ENCODE results near the gene TSPAN16.
"Not testable (repeated sequence)": the region's sequence is repeated elsewhere in the genome, so short reads cannot be mapped to it uniquely, and the experiment has no call there.

Gene TSPAN16

DNA sequence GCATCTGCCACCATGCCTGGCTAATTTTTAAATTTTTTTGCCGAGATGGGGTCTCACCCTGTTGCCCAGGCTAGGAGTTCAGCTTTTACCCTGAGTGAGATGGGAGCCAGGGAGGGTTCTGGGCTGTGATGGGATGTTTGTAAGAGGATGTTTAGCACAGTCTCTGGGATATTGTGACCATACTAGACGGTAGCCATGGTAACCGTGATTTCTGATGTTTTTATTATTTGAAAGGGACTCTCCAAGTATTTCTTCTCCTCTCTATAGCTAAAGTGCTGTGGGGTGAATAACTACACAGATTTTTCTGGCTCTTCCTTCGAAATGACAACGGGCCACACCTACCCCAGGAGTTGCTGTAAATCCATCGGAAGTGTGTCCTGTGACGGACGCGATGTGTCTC lies 10.4 kb downstream of the TSPAN16 start:
- 85 to 88% methylated on average over 6 to 8 of the region's 9 CpGs for WGBS, 2 experiments (ENCODE audit: insufficient coverage in 2 of 2)
- no peaks in the 10 kb centered on the region for H3K4me1 ChIP-seq (ENCODE audit: control insufficient read depth, insufficient read depth, low read length, poor library complexity, severe bottlenecking)
- H3K4me3 ChIP-seq (ENCODE audit: extremely low read depth, insufficient read depth, low read length, poor library complexity, severe bottlenecking): no peak overlapping the region
- no peaks in the 10 kb centered on the region for H3K9me3 ChIP-seq (ENCODE audit: control insufficient read depth, low read length)
- no peaks in the 10 kb centered on the region for H3K36me3 ChIP-seq (ENCODE audit: control insufficient read depth, insufficient read depth, low read length)
- H3K27ac ChIP-seq (ENCODE audit: low read depth, low read length, severe bottlenecking): no peak overlapping the region

DNA sequence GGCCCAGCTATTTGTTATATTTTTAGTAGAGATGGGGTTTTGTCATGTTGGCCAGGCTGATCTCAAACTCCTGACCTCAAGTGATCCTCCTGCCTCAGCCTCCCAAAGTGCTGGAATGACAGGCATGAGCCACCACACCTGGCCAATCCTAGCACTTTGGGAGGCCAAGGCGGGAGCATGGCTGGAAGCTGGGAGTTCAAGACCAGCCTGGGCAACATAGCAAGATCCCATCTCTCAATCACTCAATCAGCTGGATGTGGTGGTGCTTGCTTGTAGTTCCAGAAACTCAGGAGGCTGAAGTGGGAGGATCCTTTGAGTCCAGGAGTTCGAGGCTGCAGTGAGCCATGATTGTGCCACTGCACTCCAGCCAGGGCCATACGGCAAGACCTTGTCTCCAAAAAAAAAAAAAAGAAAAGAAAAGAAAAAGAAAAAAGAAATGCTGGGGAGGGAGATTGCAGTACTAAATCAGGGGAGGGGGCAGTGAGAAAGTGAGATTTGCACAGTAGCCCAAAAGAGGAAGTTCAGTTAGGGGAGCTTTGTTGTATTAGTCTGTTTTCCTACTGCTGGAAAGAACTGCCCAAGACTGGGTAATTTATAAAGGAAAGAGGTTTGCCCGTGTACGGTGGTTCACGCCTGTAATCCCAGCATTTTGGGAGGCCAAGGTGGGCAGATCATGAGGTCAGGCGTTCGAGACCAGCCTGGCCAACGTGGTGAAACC lies 24.5 kb downstream of the TSPAN16 start:
- WGBS, 2 experiments (ENCODE audit: insufficient coverage in 2 of 2): 95 to 99% methylated on average over 8 to 9 of the region's 9 CpGs

DNA sequence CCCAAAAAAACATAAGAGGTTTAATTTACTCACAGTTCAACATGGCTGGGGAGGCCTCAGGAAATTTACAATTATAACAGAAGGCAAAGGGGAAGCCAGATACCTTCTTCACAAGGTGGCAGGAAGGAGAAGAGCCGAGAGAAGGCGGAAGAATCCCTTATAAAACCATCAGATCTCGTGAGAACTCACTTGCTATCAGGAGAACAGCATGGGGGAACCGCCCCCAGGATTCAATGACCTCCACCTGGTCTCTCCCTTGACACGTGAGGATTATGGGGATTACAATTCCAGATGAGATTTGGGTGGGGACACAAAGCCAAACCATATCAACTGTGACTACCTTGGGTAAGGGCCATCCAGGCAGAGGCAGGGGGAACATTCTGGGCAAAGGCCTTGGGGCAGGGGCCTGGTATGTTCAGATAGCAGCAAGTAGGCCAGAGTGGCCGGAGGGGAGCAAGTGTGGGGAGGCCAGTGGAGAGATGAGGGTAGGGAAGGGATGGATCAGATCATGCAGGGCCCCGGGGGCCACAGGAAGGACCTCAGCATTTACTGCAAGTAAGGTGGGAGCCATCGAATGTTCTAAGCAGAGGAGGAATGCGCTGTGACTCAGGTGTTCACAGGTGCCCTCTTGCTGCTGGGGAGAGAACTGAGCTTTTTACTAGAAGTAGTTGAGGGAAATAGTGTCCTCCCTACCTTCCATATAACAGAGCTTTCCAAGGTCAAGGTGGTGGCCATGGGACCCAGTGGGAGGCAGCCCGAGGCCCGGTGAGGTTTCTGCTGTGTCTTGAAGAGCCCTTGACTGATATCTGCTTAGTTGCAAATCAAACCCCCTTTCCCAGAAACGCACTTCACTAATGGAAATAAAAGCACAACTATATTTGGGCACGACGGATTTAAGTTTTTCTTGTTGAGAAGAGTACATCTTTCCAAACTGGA lies 25.5 kb downstream of the TSPAN16 start:
- no peak overlapping the region for H3K27ac ChIP-seq (ENCODE audit: low read depth, low read length, severe bottlenecking)
- H3K4me3 ChIP-seq (ENCODE audit: extremely low read depth, insufficient read depth, low read length, poor library complexity, severe bottlenecking): no peak overlapping the region
- H3K9me3 ChIP-seq (ENCODE audit: control insufficient read depth, low read length): no peaks in the 10 kb centered on the region
- H3K4me1 ChIP-seq (ENCODE audit: control insufficient read depth, insufficient read depth, low read length, poor library complexity, severe bottlenecking): no peaks in the 10 kb centered on the region
- H3K36me3 ChIP-seq (ENCODE audit: control insufficient read depth, insufficient read depth, low read length): peaks cover 7% of the 10 kb centered on the region
- 89 to 92% methylated on average over 9 of the region's 14 CpGs for WGBS, 2 experiments (ENCODE audit: insufficient coverage in 2 of 2)

More for the DNA sequence above, 24.5 kb downstream of the TSPAN16 start:
- not testable (repeated sequence) for H3K27ac ChIP-seq (ENCODE audit: low read depth, low read length, severe bottlenecking); H3K4me3 ChIP-seq (ENCODE audit: extremely low read depth, insufficient read depth, low read length, poor library complexity, severe bottlenecking); H3K9me3 ChIP-seq (ENCODE audit: control insufficient read depth, low read length); H3K4me1 ChIP-seq (ENCODE audit: control insufficient read depth, insufficient read depth, low read length, poor library complexity, severe bottlenecking); H3K36me3 ChIP-seq (ENCODE audit: control insufficient read depth, insufficient read depth, low read length)

DNA sequence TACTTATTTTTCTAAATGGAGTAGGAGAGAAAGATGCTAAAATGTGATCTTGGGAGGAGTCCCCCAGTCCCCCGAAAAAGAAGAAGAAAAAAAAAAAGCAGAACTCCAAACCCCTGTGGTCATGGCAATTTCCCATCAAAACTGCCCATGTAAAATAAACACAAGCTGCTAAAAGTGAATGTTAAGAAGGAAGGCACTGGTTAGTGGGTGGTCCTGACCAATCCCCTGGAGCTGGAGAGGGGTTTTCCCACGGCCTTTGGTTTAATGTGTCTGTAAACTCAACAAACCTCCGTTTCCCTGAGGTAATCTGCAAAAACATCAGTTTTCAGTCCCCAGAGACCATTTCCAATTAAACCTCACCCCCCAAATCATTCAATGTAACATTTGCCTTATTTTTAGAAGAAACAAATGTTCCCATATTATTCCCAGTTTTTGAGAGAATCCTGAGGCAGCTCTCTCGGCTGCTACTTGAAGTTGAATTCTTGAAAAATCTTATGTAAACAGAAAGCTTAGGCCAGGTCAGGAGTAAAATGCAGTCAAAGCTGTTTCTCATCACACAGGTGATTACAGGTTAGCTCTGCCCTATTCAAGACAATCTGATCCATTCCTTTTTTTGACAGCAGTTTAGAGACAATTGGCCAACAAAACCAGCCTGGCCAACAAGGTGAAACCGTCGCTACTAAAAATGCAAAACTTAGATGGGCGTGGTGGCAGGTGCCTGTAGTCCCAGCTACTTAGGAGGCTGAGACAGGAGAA lies 26.5 kb downstream of the TSPAN16 start:
- Histone ChIP-seq H3K4me3 (ENCODE audit: extremely low read depth, insufficient read depth, low read length, poor library complexity, severe bottlenecking) (no peak overlapping the region), H3K27ac (ENCODE audit: low read depth, low read length, severe bottlenecking) (no peak overlapping the region), H3K36me3 (ENCODE audit: control insufficient read depth, insufficient read depth, low read length) (peaks cover 14% of the 10 kb centered on the region), H3K9me3 (ENCODE audit: control insufficient read depth, low read length) (no peaks in the 10 kb centered on the region), H3K4me1 (ENCODE audit: control insufficient read depth, insufficient read depth, low read length, poor library complexity, severe bottlenecking) (no peaks in the 10 kb centered on the region)
- 78 to 85% methylated on average over 3 to 5 of the region's 7 CpGs for WGBS, 2 experiments (ENCODE audit: insufficient coverage in 2 of 2)

DNA sequence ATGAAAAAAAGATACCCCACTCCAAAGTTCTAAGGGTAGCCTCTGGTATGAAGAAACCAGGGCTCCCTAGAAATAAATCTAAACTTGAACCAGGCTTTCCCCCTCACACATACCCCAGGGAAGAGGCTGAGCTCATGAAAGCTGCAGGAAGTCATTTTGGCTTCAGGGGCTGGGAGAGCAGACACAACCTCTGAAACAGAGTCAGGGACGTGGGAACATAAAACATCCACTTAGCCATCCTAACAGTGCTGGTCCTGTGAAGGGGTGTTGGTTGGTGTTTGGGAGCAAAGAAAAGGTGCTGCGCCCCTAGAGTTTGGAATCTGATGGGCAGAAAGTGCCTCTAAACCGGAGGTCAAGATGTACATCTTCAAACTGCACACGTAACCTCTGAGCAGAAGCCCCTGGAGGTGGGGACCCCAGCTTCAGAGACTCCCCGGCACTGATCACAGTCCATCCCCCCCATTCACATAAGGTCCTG lies 27.7 kb downstream of the TSPAN16 start:
- WGBS, 2 experiments (ENCODE audit: insufficient coverage in 2 of 2): 81 to 92% methylated on average over 3 of the region's 5 CpGs
- no peaks in the 10 kb centered on the region for H3K9me3 ChIP-seq (ENCODE audit: control insufficient read depth, low read length)
- H3K27ac ChIP-seq (ENCODE audit: low read depth, low read length, severe bottlenecking): no peak overlapping the region

DNA sequence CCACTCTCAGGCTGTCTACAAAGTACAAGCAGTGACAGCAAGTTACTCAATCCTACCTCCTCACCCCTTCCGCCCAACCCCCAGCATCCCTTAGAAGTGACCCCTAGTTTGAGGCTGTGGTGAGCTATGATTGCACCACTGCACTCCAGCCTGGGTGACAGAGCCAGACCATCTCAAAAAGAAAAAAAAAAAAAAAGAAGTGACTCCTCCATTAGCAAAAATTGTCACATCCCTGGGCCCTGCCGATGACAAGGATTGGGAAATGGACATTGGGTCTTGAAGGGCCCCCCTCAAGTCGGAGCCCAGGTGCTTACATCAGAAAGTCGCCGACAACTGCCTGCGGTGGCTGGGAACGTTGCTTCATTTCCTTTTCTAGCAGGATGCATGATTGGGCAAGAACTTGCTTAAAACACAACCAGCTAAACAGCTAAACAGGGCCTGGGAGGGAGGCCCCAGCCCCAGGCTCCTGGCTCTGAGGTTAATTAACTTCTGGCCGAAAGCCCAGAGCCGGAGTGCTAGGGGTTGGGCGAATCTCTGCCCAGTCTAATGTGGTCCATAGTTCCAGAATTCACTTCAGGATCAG lies 28.2 kb downstream of the TSPAN16 start:
- 87 to 97% methylated on average over 9 to 10 of the region's 10 CpGs for WGBS, 2 experiments (ENCODE audit: insufficient coverage in 2 of 2)
- Histone ChIP-seq H3K4me1 (ENCODE audit: control insufficient read depth, insufficient read depth, low read length, poor library complexity, severe bottlenecking) (no peaks in the 10 kb centered on the region), H3K27ac (ENCODE audit: low read depth, low read length, severe bottlenecking) (no peak overlapping the region), H3K4me3 (ENCODE audit: extremely low read depth, insufficient read depth, low read length, poor library complexity, severe bottlenecking) (no peak overlapping the region), H3K9me3 (ENCODE audit: control insufficient read depth, low read length) (no peaks in the 10 kb centered on the region), H3K36me3 (ENCODE audit: control insufficient read depth, insufficient read depth, low read length) (peaks cover 20% of the 10 kb centered on the region)

More for the DNA sequence above, 27.7 kb downstream of the TSPAN16 start:
- Histone ChIP-seq H3K36me3 (ENCODE audit: control insufficient read depth, insufficient read depth, low read length) (peaks cover 17% of the 10 kb centered on the region), H3K4me3 (ENCODE audit: extremely low read depth, insufficient read depth, low read length, poor library complexity, severe bottlenecking) (no peak overlapping the region), H3K4me1 (ENCODE audit: control insufficient read depth, insufficient read depth, low read length, poor library complexity, severe bottlenecking) (no peaks in the 10 kb centered on the region)

DNA sequence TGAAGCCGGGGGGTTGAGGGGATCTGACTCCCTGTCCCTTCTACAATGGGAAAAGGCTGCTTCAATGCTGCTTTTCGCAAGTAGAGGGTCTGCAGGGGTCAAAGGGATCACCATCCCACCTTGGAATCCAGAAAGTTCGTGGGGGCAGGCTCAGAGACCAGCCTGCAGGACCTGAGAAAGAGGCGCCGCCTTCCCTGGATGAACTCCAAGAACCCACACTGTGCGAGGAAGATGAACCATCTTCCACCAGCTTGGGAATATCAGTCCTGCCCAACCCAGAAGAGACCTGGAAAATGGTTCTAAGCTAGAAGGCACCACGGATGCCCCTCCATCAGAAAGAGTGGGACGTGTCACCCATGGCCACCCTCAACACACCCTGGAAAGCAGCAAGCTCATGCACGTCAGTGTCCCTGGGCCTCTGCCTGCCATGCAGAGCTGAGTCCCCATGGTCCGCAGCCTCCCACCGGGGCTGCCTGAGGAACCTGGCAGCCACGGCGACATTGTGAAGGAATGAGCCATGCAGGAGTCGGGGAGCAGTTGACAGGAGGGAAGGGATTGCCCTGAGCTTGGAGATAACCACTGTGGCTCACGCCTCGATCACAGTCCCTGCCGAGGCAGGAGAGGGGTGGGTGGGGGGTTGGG lies 28.9 kb downstream of the TSPAN16 start:
- Histone ChIP-seq H3K4me3 (ENCODE audit: extremely low read depth, insufficient read depth, low read length, poor library complexity, severe bottlenecking) (no peak overlapping the region), H3K9me3 (ENCODE audit: control insufficient read depth, low read length) (no peaks in the 10 kb centered on the region), H3K36me3 (ENCODE audit: control insufficient read depth, insufficient read depth, low read length) (peaks cover 23% of the 10 kb centered on the region), H3K4me1 (ENCODE audit: control insufficient read depth, insufficient read depth, low read length, poor library complexity, severe bottlenecking) (no peaks in the 10 kb centered on the region), H3K27ac (ENCODE audit: low read depth, low read length, severe bottlenecking) (no peak overlapping the region)
- WGBS, 2 experiments (ENCODE audit: insufficient coverage in 2 of 2): 95 to 96% methylated on average over 13 of the region's 17 CpGs

DNA sequence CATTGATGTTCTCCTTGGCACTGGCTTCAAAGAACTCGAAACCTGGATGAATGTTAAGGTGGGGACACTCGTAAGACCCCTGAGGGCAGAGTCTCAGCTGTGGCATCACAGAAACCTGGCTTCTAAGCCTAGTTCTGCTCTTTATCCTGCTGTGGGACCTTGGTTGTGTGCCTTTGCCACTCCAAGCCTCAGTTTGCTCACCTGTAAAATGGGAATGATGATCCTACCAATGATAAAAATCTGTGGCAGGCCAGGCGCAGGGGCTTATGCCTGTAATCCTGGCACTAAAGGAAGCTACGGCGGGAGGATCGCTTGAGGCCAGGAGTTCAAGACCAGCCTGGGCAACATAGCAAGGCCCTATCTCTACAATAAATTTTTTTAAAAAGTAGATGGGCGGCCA lies 29.6 kb downstream of the TSPAN16 start:
- WGBS, 2 experiments (ENCODE audit: insufficient coverage in 2 of 2): 95% methylated on average over 4 to 7 of the region's 7 CpGs
- no peak overlapping the region for H3K4me3 ChIP-seq (ENCODE audit: extremely low read depth, insufficient read depth, low read length, poor library complexity, severe bottlenecking)
- H3K4me1 ChIP-seq (ENCODE audit: control insufficient read depth, insufficient read depth, low read length, poor library complexity, severe bottlenecking): no peaks in the 10 kb centered on the region
- H3K9me3 ChIP-seq (ENCODE audit: control insufficient read depth, low read length): no peaks in the 10 kb centered on the region
- H3K36me3 ChIP-seq (ENCODE audit: control insufficient read depth, insufficient read depth, low read length): peaks cover 27% of the 10 kb centered on the region
- H3K27ac ChIP-seq (ENCODE audit: low read depth, low read length, severe bottlenecking): no peak overlapping the region

DNA sequence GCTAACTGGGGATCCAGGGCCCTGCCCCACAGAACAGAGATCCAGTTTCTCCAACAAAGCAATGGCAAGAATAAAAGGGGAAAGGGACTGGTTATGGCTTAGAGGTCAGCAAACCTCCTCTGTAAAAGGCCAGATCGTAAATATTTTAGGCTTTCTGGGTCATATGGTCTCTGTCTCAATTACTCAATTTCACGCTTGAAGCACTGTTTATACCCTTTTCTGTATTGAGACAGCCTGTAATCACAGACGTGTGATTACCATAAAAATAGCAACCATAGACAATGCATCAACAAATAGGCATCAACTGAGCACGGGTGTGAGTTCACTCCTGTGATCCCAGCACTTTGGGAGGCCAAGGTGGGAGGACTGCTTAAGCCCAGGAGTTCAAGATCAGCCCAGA lies 34.2 kb downstream of the TSPAN16 start:
- no peaks in the 10 kb centered on the region for H3K9me3 ChIP-seq (ENCODE audit: control insufficient read depth, low read length)
- 93 to 95% methylated on average over 4 of the region's 4 CpGs for whole genome bisulfite sequencing, 2 experiments (ENCODE audit: insufficient coverage in 2 of 2)
- H3K4me3 ChIP-seq (ENCODE audit: extremely low read depth, insufficient read depth, low read length, poor library complexity, severe bottlenecking): no peak overlapping the region
- H3K4me1 ChIP-seq (ENCODE audit: control insufficient read depth, insufficient read depth, low read length, poor library complexity, severe bottlenecking): no peaks in the 10 kb centered on the region
- H3K27ac ChIP-seq (ENCODE audit: low read depth, low read length, severe bottlenecking): no peak overlapping the region
- H3K36me3 ChIP-seq (ENCODE audit: control insufficient read depth, insufficient read depth, low read length): peaks cover 54% of the 10 kb centered on the region

DNA sequence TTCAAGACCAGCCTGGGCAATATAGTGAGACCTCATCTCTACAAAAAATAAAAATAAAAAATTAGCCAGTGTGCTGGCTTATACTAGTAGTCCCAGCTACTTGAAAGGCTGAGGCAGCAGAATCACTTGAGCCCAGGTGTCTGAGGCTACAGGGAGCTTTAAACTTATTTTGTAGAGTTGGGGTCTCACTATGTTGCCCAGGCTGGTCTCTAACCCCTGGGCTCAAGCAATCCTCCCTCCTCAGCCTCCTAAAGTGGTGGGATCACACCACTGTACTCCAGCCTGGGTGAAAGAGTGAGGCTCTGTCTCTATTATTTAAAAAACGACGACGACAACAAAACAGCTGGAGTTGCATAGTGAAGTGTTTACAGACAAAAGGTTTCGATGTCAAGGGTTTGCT lies 35.5 kb downstream of the TSPAN16 start:
- no peaks in the 10 kb centered on the region for H3K4me1 ChIP-seq (ENCODE audit: control insufficient read depth, insufficient read depth, low read length, poor library complexity, severe bottlenecking)
- WGBS, 2 experiments (ENCODE audit: insufficient coverage in 2 of 2): 94 to 96% methylated on average over 4 of the region's 4 CpGs
- peaks cover 56% of the 10 kb centered on the region for H3K36me3 ChIP-seq (ENCODE audit: control insufficient read depth, insufficient read depth, low read length)
- no peak overlapping the region for H3K27ac ChIP-seq (ENCODE audit: low read depth, low read length, severe bottlenecking)
- H3K9me3 ChIP-seq (ENCODE audit: control insufficient read depth, low read length): no peaks in the 10 kb centered on the region
- no peak overlapping the region for H3K4me3 ChIP-seq (ENCODE audit: extremely low read depth, insufficient read depth, low read length, poor library complexity, severe bottlenecking)

All from mesodermal cell (in vitro differentiated cells).